SK-N-SH (cell line): ENCODE data around the gene CCL17. TPM values are rescaled to one million over a fixed set of nuclear protein-coding genes. Genes with fewer than 3 reads are reported as not detected.

Experiments used
- CTCF ChIA-PET: fragments of 300-600, 350-600 bp; formaldehyde crosslinking; extraction: SDS; loops from one replicate; lab custom pipeline; 2021; lab: Yijun Ruan, JAX
- POLR2A ChIA-PET: fragments of 350-600 bp; sonication (Branson Sonifier 250); formaldehyde crosslinking; extraction: SDS; loops from one replicate; lab custom pipeline; 2020; ENCODE audit warnings: antibody characterized with exemption, inconsistent platforms; lab: Yijun Ruan, JAX
- DNase-seq: peaks from one replicate; pipeline ENCODE4 v3.0.0; 2012
- H2AFZ ChIP-seq: fragments of 200-600 bp; sonication (generic); 2 replicates; pipeline ENCODE4 v1.8.1; 2016; ENCODE audit warnings: antibody characterized with exemption, mild to moderate bottlenecking, low read depth
- H3F3A ChIP-seq: fragments of 200-600 bp; sonication (generic); replicated peaks from 2 replicates; pipeline ENCODE3; 2016; ENCODE audit warnings: antibody characterized with exemption, mild to moderate bottlenecking; ENCODE audit not compliant: insufficient read depth
- H3K27ac ChIP-seq, 2 experiments: fragments of 200-500 bp in 1 of 2; fragments of 200-600 bp in 1 of 2; sonication (Bioruptor generic) in 1 of 2; sonication (generic), shearing (Covaris generic) in 1 of 2; 2 replicates each; pipeline versions ENCODE4 v1.5.1 to v1.6.1; 2014 to 2016; ENCODE audit warnings: low read depth in 2 of 2, inconsistent platforms in 1 of 2, low read length in 1 of 2, mild to moderate bottlenecking in 1 of 2, mixed read lengths in 1 of 2
- H3K27me3 ChIP-seq: fragments of 200-600 bp; sonication (generic), shearing (Covaris generic); 2 replicates; pipeline ENCODE4 v1.6.1; 2016; ENCODE audit warnings: mixed run types; ENCODE audit not compliant: insufficient read depth
- H3K36me3 ChIP-seq, 2 experiments: fragments of 200-500 bp in 1 of 2; fragments of 200-600 bp in 1 of 2; sonication (Bioruptor generic) in 1 of 2; sonication (generic) in 1 of 2; replicated peaks in 1 of 2; 2 replicates each; pipeline versions ENCODE3 to v1.5.1; 2014 to 2016; ENCODE audit warnings: low read length in 1 of 2, mild to moderate bottlenecking in 1 of 2; ENCODE audit not compliant: insufficient read depth in 2 of 2, control insufficient read depth in 1 of 2
- H3K4me1 ChIP-seq, 2 experiments: fragments of 200-500 bp in 1 of 2; fragments of 200-600 bp in 1 of 2; sonication (Bioruptor generic) in 1 of 2; sonication (generic), shearing (Covaris generic) in 1 of 2; 2 replicates each; pipeline versions ENCODE4 v1.5.1 to v1.6.1; 2014 to 2016; ENCODE audit warnings: low read depth in 1 of 2, low read length in 1 of 2, mixed run types in 1 of 2; ENCODE audit not compliant: insufficient read depth in 2 of 2, control insufficient read depth in 1 of 2
- H3K4me2 ChIP-seq: fragments of 200-600 bp; sonication (generic), shearing (Covaris generic); 2 replicates; pipeline ENCODE4 v1.6.1; 2017; ENCODE audit warnings: mixed run types
- H3K4me3 ChIP-seq, 2 experiments: fragments of 200-500 bp in 1 of 2; fragments of 200-600 bp in 1 of 2; sonication (Bioruptor generic) in 1 of 2; sonication (generic), shearing (Covaris generic) in 1 of 2; 2 replicates each; pipeline versions ENCODE4 v1.5.1 to v1.8.1; 2014 to 2016; ENCODE audit warnings: low read depth in 2 of 2, inconsistent platforms in 1 of 2, low read length in 1 of 2, mild to moderate bottlenecking in 1 of 2, mixed read lengths in 1 of 2, moderate library complexity in 1 of 2
- H3K79me2 ChIP-seq: fragments of 200-600 bp; sonication (generic); 2 replicates; pipeline ENCODE4 v1.8.1; 2017; ENCODE audit warnings: mild to moderate bottlenecking; ENCODE audit not compliant: insufficient read depth
- H3K9ac ChIP-seq: fragments of 200-600 bp; sonication (generic); 2 replicates; pipeline ENCODE4 v1.6.1; 2017; ENCODE audit warnings: mixed run types
- H3K9me2 ChIP-seq: fragments of 200-600 bp; sonication (generic); 2 replicates; pipeline ENCODE4 v1.6.1; 2017; ENCODE audit warnings: mixed run types
- H3K9me3 ChIP-seq: fragments of 200-600 bp; sonication (generic); 2 replicates; pipeline ENCODE4 v1.6.1; 2017; ENCODE audit warnings: mixed run types, mild to moderate bottlenecking, moderate library complexity
- H4K20me1 ChIP-seq: fragments of 200-600 bp; sonication (generic); 2 replicates; pipeline ENCODE4 v1.6.1; 2017; ENCODE audit warnings: mild to moderate bottlenecking, mixed run types; ENCODE audit not compliant: insufficient read depth
- ELF1 ChIP-seq: IDR thresholded peaks from 2 replicates; pipeline ENCODE4 v1.4.0; 2012
- EP300 ChIP-seq, 2 experiments: IDR thresholded peaks; 2 replicates each; pipeline versions ENCODE4 v1.4.0 to v1.6.1; 2012; ENCODE audit warnings: borderline replicate concordance in 1 of 2, low read depth in 1 of 2, low read length in 1 of 2
- FOXJ3 ChIP-seq: sonication (generic); formaldehyde crosslinking; IDR thresholded peaks from 2 replicates; pipeline ENCODE4 v1.5.1; 2020; ENCODE audit warnings: mild to moderate bottlenecking, missing genetic modification reagents
- FOXM1 ChIP-seq: IDR thresholded peaks from 2 replicates; pipeline ENCODE4 v1.4.0; 2012; ENCODE audit warnings: low read depth, mild to moderate bottlenecking
- GABPA ChIP-seq: IDR thresholded peaks from 2 replicates; pipeline ENCODE4 v1.4.0; 2012; ENCODE audit warnings: low read depth, mild to moderate bottlenecking
- GATA2 ChIP-seq: sonication (generic); formaldehyde crosslinking; IDR thresholded peaks from 2 replicates; pipeline ENCODE4 v1.5.0; 2020; ENCODE audit warnings: mild to moderate bottlenecking, missing genetic modification reagents
- MEF2A ChIP-seq: IDR thresholded peaks from 2 replicates; pipeline ENCODE4 v1.4.0; 2012; ENCODE audit warnings: low read depth, borderline replicate concordance
- POLR2AphosphoS5 ChIP-seq: IDR thresholded peaks from 2 replicates; pipeline ENCODE4 v1.6.1; 2012; ENCODE audit warnings: low read depth, low read length
- RAD21 ChIP-seq: IDR thresholded peaks from 2 replicates; pipeline ENCODE4 v1.6.1; 2012; ENCODE audit warnings: mild to moderate bottlenecking, low read length
- REST ChIP-seq: IDR thresholded peaks from 2 replicates; pipeline ENCODE4 v1.6.1; 2012; ENCODE audit warnings: mild to moderate bottlenecking, low read depth, low read length, moderate library complexity
- RFX5 ChIP-seq: IDR thresholded peaks from 2 replicates; pipeline ENCODE4 v1.6.1; 2012; ENCODE audit warnings: mild to moderate bottlenecking, improper control_type of control experiment, low read length
- SIN3A ChIP-seq: IDR thresholded peaks from 2 replicates; pipeline ENCODE4 v1.6.1; 2012; ENCODE audit warnings: low read depth, mild to moderate bottlenecking, low read length, moderate library complexity, borderline replicate concordance
- SMC3 ChIP-seq: IDR thresholded peaks from 2 replicates; pipeline ENCODE4 v1.6.1; 2012; ENCODE audit warnings: low read depth, low read length, improper control_type of control experiment
- TAF1 ChIP-seq: IDR thresholded peaks from 2 replicates; pipeline ENCODE4 v1.6.1; 2012; ENCODE audit warnings: low read depth, mild to moderate bottlenecking, low read length, moderate library complexity, borderline replicate concordance
- TCF12 ChIP-seq: IDR thresholded peaks from 2 replicates; pipeline ENCODE4 v1.4.0; 2012
- TEAD4 ChIP-seq: IDR thresholded peaks from 2 replicates; pipeline ENCODE4 v1.4.0; 2012; ENCODE audit warnings: mild to moderate bottlenecking, borderline replicate concordance; ENCODE audit not compliant: insufficient read depth
- WGBS: methylation state at CpG from one replicate; pipeline ENCODE4 v1.1.6; 2017; ENCODE audit warnings: low lambda C conversion rate; 5-methylcytosine and 5-hydroxymethylcytosine counted together
- polyA plus RNA-seq, 3 experiments: library from polyadenylated mRNA; depleted of rRNA; stranded (reverse); fragments of >200 nt; gene quantifications; 2 replicates each; pipeline ENCODE4 v1.2.3, GENCODE V29; 2012
- TF ChIP-seq, protein P1 (sequence below): IDR thresholded peaks from 2 replicates; pipeline ENCODE4 v1.4.0; 2012; ENCODE audit warnings: low read depth, borderline replicate concordance
- TF ChIP-seq, protein P2 (sequence below): IDR thresholded peaks from 2 replicates; pipeline ENCODE4; 2012

The CCL17 gene
- polyA plus RNA-seq, 1 of the 3 experiments (the other 2 are of a cell fraction): not detected

- Histone ChIP-seq H3K9me3 (no peaks in the 10 kb centered on the region), H4K20me1 (no peaks in the 10 kb centered on the region), H2AFZ (no peak overlapping the region), H3K9me2 (no peaks in the 10 kb centered on the region), H3K27ac (no peak overlapping the region), H3K4me3 (no peak overlapping the region), H3K4me2 (no peak overlapping the region), H3K9ac (no peak overlapping the region), H3K27me3 (no peaks in the 10 kb centered on the region), H3F3A (no peaks in the 10 kb centered on the region), H3K36me3 (no peaks in the 10 kb centered on the region), H3K79me2 (no peaks in the 10 kb centered on the region), H3K4me1 (peaks cover 0 to 11% of the 10 kb centered on the region in 2 experiments; a peak in 2 of 4 replicates)
- 91% methylated on average over 3 of the region's 3 CpGs for WGBS
- ChIA-PET CTCF (interaction anchor here (1.5 to 1.6 kb wide), 2 partner anchors 8 to 53 kb away, joined by 5 to 7 read pairs; partner anchors contain the start of gene CX3CL1), POLR2A (interaction anchor here (0.6 kb wide), 1 partner anchor 83 kb away, joined by 3 read pairs; no protein-coding TSS in a partner anchor)
- DNase-seq: no peak
- no peak for TF ChIP-seq GABPA
- TF ChIP-seq TCF12: no peak
- TF ChIP-seq, protein P1, sequence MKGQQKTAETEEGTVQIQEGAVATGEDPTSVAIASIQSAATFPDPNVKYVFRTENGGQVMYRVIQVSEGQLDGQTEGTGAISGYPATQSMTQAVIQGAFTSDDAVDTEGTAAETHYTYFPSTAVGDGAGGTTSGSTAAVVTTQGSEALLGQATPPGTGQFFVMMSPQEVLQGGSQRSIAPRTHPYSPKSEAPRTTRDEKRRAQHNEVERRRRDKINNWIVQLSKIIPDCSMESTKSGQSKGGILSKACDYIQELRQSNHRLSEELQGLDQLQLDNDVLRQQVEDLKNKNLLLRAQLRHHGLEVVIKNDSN: no peak
- TF ChIP-seq REST: no peak
- TF ChIP-seq ELF1: no peak
- TF ChIP-seq SMC3: no peak
- TF ChIP-seq FOXJ3: no peak
- no peak for TF ChIP-seq POLR2AphosphoS5
- no peak for TF ChIP-seq TAF1
- TF ChIP-seq FOXM1: no peak
- no peak for TF ChIP-seq GATA2 (CRISPR knock-in tag)
- TF ChIP-seq EP300 (IDR thresholded peaks at IDR 0.05; ENCODE audit: borderline replicate concordance in 1 of 2, low read depth in 1 of 2, low read length in 1 of 2): no peak
- TF ChIP-seq MEF2A: no peak
- TF ChIP-seq TEAD4: no peak
- TF ChIP-seq SIN3A: no peak
- TF ChIP-seq RFX5: no peak
- TF ChIP-seq, protein P2, sequence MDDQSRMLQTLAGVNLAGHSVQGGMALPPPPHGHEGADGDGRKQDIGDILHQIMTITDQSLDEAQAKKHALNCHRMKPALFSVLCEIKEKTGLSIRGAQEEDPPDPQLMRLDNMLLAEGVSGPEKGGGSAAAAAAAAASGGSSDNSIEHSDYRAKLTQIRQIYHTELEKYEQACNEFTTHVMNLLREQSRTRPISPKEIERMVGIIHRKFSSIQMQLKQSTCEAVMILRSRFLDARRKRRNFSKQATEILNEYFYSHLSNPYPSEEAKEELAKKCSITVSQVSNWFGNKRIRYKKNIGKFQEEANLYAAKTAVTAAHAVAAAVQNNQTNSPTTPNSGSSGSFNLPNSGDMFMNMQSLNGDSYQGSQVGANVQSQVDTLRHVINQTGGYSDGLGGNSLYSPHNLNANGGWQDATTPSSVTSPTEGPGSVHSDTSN: no peak
- TF ChIP-seq RAD21: no peak
Measured at GRCh38 chr16:57364143-57364542, 40.4 kb upstream of the CCL17 start.
